H1 (cell line): Measurements from ENCODE around the gene CCDC192. TPM values are rescaled to one million over a fixed set of nuclear protein-coding genes. Genes with fewer than 3 reads are reported as not detected.

Experiments used
- CTCF ChIA-PET: fragments of 300-600 bp; sonication (Branson Sonifier 250); formaldehyde crosslinking; loops from one replicate; lab custom pipeline; 2021; ENCODE audit not compliant: partially characterized antibody; lab: Charles Lee
- POLR2A ChIA-PET: fragments of 300-600 bp; sonication (Branson Sonifier 250); formaldehyde crosslinking; loops from one replicate; lab custom pipeline; 2021; ENCODE audit warnings: inconsistent platforms; ENCODE audit not compliant: partially characterized antibody; lab: Charles Lee
- DNase-seq, 2 experiments: peaks; one replicate each; pipeline versions ENCODE4 v3.0.0 to v3.0.0-alpha.2; 2010 to 2022; ENCODE audit warnings: low spot score in 2 of 2, low read depth in 1 of 2, mixed read lengths in 1 of 2
- FAIRE-seq: peaks from 2 replicates; lab custom pipeline; 2011; peaks lifted over from hg19 to GRCh38; lab: Jason Lieb, UNC
- H2AFZ ChIP-seq: 2 replicates; pipeline ENCODE4 v1.8.1; 2012; ENCODE audit warnings: low read length, inconsistent platforms
- H2AK5ac ChIP-seq: 2 replicates; pipeline ENCODE4 v1.6.1; 2013; ENCODE audit warnings: low read depth, low read length
- H2BK120ac ChIP-seq: replicated peaks from 2 replicates; pipeline ENCODE3; 2013; ENCODE audit warnings: low read depth, low read length, inconsistent platforms
- H2BK12ac ChIP-seq: 2 replicates; pipeline ENCODE4 v1.6.1; 2013; ENCODE audit warnings: low read depth, low read length
- H2BK15ac ChIP-seq: 2 replicates; pipeline ENCODE4 v1.6.1; 2013; ENCODE audit warnings: low read length
- H2BK20ac ChIP-seq: 2 replicates; pipeline ENCODE4 v1.6.1; 2013; ENCODE audit warnings: low read length
- H2BK5ac ChIP-seq: 2 replicates; pipeline ENCODE4 v1.6.1; 2013; ENCODE audit warnings: low read depth, low read length
- H3K14ac ChIP-seq: 2 replicates; pipeline ENCODE4 v1.6.1; 2013; ENCODE audit warnings: inconsistent platforms; ENCODE audit not compliant: insufficient read length
- H3K18ac ChIP-seq: 2 replicates; pipeline ENCODE4 v1.6.1; 2013; ENCODE audit warnings: low read length; ENCODE audit errors: extremely low read depth
- H3K23ac ChIP-seq: 2 replicates; pipeline ENCODE4 v1.6.1; 2013; ENCODE audit warnings: inconsistent platforms; ENCODE audit not compliant: insufficient read length
- H3K23me2 ChIP-seq: 2 replicates; pipeline ENCODE4 v1.6.1; 2013; ENCODE audit warnings: low read depth, low read length
- H3K27ac ChIP-seq: 2 replicates; pipeline ENCODE4 v1.6.1; 2011; ENCODE audit warnings: low read depth, low read length, inconsistent platforms
- H3K27me3 ChIP-seq, 4 experiments: replicated peaks in 1 of 4; 1 replicate in 1 of 4; 2 replicates in 3 of 4; pipeline versions ENCODE4 v1.6.1 to v1.8.1; 2011 to 2013; ENCODE audit warnings: low read length in 3 of 4, mild to moderate bottlenecking in 3 of 4, inconsistent platforms in 2 of 4, mixed read lengths in 2 of 4, moderate library complexity in 1 of 4; ENCODE audit not compliant: control insufficient read depth in 3 of 4, insufficient read depth in 3 of 4; ENCODE audit errors: extremely low read depth in 1 of 4
- H3K36me3 ChIP-seq, 4 experiments: 2 replicates each; pipeline versions ENCODE4 v1.6.1 to v1.8.1; 2011 to 2013; ENCODE audit warnings: mild to moderate bottlenecking in 4 of 4, low read length in 3 of 4, moderate library complexity in 2 of 4, control low read depth in 1 of 4, inconsistent platforms in 1 of 4; ENCODE audit not compliant: insufficient read depth in 4 of 4, control insufficient read depth in 2 of 4
- H3K4ac ChIP-seq: replicated peaks from 2 replicates; pipeline ENCODE3; 2013; ENCODE audit warnings: low read length, low read depth, mixed read lengths, inconsistent platforms; ENCODE audit not compliant: insufficient read length
- H3K4me1 ChIP-seq, 4 experiments: replicated peaks in 1 of 4; 1 replicate in 1 of 4; 2 replicates in 3 of 4; pipeline versions ENCODE4 v1.6.1 to v1.8.1; 2011 to 2013; ENCODE audit warnings: low read length in 3 of 4, inconsistent platforms in 2 of 4, mixed read lengths in 1 of 4; ENCODE audit not compliant: insufficient read depth in 4 of 4, control insufficient read depth in 3 of 4
- H3K4me2 ChIP-seq, 2 experiments: 2 replicates each; pipeline versions ENCODE4 v1.6.1 to v1.8.1; 2011 to 2013; ENCODE audit warnings: low read depth in 2 of 2, low read length in 2 of 2, control low read depth in 1 of 2, inconsistent platforms in 1 of 2, mild to moderate bottlenecking in 1 of 2; ENCODE audit not compliant: insufficient read depth in 1 of 2
- H3K4me3 ChIP-seq, 4 experiments: fragments of 200-600, 300-600 bp in 1 of 4; sonication (generic), shearing (Covaris generic), sonication (Bioruptor Twin) in 1 of 4; 2 replicates each; pipeline versions ENCODE4 v1.5.1 to v1.8.1; 2011 to 2016; ENCODE audit warnings: low read length in 4 of 4, low read depth in 3 of 4, control low read depth in 2 of 4, inconsistent platforms in 2 of 4, mild to moderate bottlenecking in 2 of 4, mixed read lengths in 1 of 4, moderate library complexity in 1 of 4; ENCODE audit not compliant: insufficient read depth in 2 of 4; ENCODE audit errors: extremely low read depth in 1 of 4
- H3K56ac ChIP-seq: replicated peaks from 2 replicates; pipeline ENCODE3; 2013; ENCODE audit warnings: low read depth, mild to moderate bottlenecking, mixed read lengths, low read length, inconsistent platforms; ENCODE audit not compliant: insufficient read length
- H3K79me1 ChIP-seq: 2 replicates; pipeline ENCODE4 v1.6.1; 2013; ENCODE audit warnings: low read depth, low read length, control low read depth
- H3K79me2 ChIP-seq, 2 experiments: 2 replicates each; pipeline versions ENCODE4 v1.6.1 to v1.8.1; 2012 to 2013; ENCODE audit warnings: low read length in 2 of 2, mild to moderate bottlenecking in 2 of 2, inconsistent platforms in 1 of 2; ENCODE audit not compliant: insufficient read depth in 2 of 2, control insufficient read depth in 1 of 2
- H3K9ac ChIP-seq, 4 experiments: replicated peaks in 1 of 4; 1 replicate in 1 of 4; 2 replicates in 3 of 4; pipeline versions ENCODE4 v1.6.1 to v1.8.1; 2011 to 2013; ENCODE audit warnings: low read depth in 3 of 4, low read length in 3 of 4, control low read depth in 2 of 4, mild to moderate bottlenecking in 2 of 4, moderate library complexity in 2 of 4, inconsistent platforms in 1 of 4; ENCODE audit errors: extremely low read depth in 1 of 4
- H3K9me3 ChIP-seq, 2 experiments: 2 replicates each; pipeline versions ENCODE4 v1.6.1 to v1.8.1; 2012 to 2013; ENCODE audit warnings: mild to moderate bottlenecking in 2 of 2, moderate library complexity in 2 of 2, control low read depth in 1 of 2, inconsistent platforms in 1 of 2, low read depth in 1 of 2, low read length in 1 of 2, mixed read lengths in 1 of 2; ENCODE audit not compliant: insufficient read depth in 2 of 2
- H4K20me1 ChIP-seq, 2 experiments: replicated peaks in 1 of 2; 2 replicates each; pipeline versions ENCODE3 to v1.8.1; 2011 to 2013; ENCODE audit warnings: inconsistent platforms in 2 of 2, low read length in 2 of 2, mild to moderate bottlenecking in 1 of 2; ENCODE audit not compliant: insufficient read depth in 2 of 2, control insufficient read depth in 1 of 2
- H4K5ac ChIP-seq: 2 replicates; pipeline ENCODE4 v1.6.1; 2013; ENCODE audit warnings: low read length, low read depth, mixed read lengths, inconsistent platforms; ENCODE audit not compliant: insufficient read length
- H4K8ac ChIP-seq: 2 replicates; pipeline ENCODE4 v1.8.0; 2013; ENCODE audit warnings: mild to moderate bottlenecking, moderate library complexity, low read length, inconsistent platforms; ENCODE audit not compliant: insufficient read depth; ENCODE audit errors: extremely low read depth
- H4K91ac ChIP-seq: replicated peaks from 2 replicates; pipeline ENCODE3; 2013; ENCODE audit warnings: low read length, mixed read lengths, inconsistent platforms; ENCODE audit not compliant: insufficient read length
- BACH1 ChIP-seq: IDR thresholded peaks from 2 replicates; pipeline ENCODE4 v1.6.1; 2012; ENCODE audit warnings: low read length, improper control_type of control experiment
- BRCA1 ChIP-seq: IDR thresholded peaks from 2 replicates; pipeline ENCODE4 v1.6.1; 2012; ENCODE audit warnings: low read depth, low read length, improper control_type of control experiment
- CEBPB ChIP-seq: IDR thresholded peaks from 2 replicates; pipeline ENCODE4 v1.6.1; 2012; ENCODE audit warnings: low read depth, low read length
- KDM4A ChIP-seq: IDR thresholded peaks from one replicate; pipeline ENCODE4 v1.7.1; 2012; ENCODE audit warnings: low read depth, mild to moderate bottlenecking, moderate library complexity, low read length, inconsistent platforms; ENCODE audit not compliant: severe bottlenecking
- MAFK ChIP-seq: IDR thresholded peaks from 2 replicates; pipeline ENCODE4 v1.6.1; 2012; ENCODE audit warnings: low read depth, mild to moderate bottlenecking, improper control_type of control experiment, low read length
- NANOG ChIP-seq: IDR thresholded peaks from 2 replicates; pipeline ENCODE4 v1.6.1; 2011; ENCODE audit warnings: low read length, low read depth, mild to moderate bottlenecking, inconsistent platforms; ENCODE audit not compliant: insufficient read depth, poor library complexity, severe bottlenecking
- POLR2A ChIP-seq, 2 experiments: IDR thresholded peaks; 1 replicate in 1 of 2; 2 replicates in 1 of 2; pipeline ENCODE4 v1.6.1; 2011; ENCODE audit warnings: low read depth in 2 of 2, low read length in 2 of 2, mild to moderate bottlenecking in 2 of 2; ENCODE audit errors: control extremely low read depth in 1 of 2
- RAD21 ChIP-seq, 2 experiments: IDR thresholded peaks in 1 of 2; conservative IDR thresholded peaks in 1 of 2; 2 replicates each; pipeline ENCODE4 v1.6.1; 2011; ENCODE audit warnings: low read depth in 2 of 2, low read length in 2 of 2, improper control_type of control experiment in 1 of 2, inconsistent platforms in 1 of 2, mild to moderate bottlenecking in 1 of 2, moderate library complexity in 1 of 2
- SAP30 ChIP-seq: fragments of 300-600 bp; sonication (generic); IDR thresholded peaks from 2 replicates; pipeline ENCODE4 v1.7.1; 2012; ENCODE audit warnings: low read length, moderate library complexity, mild to moderate bottlenecking, inconsistent platforms; ENCODE audit not compliant: insufficient read depth, insufficient replicate concordance
- SIRT6 ChIP-seq: IDR thresholded peaks from one replicate; pipeline ENCODE4 v1.7.1; 2012; ENCODE audit warnings: low read length, inconsistent platforms
- SRF ChIP-seq: IDR thresholded peaks from 2 replicates; pipeline ENCODE4 v1.6.1; 2011; ENCODE audit warnings: mild to moderate bottlenecking, low read depth, low read length, moderate library complexity
- TAF7 ChIP-seq: optimal IDR thresholded peaks from 2 replicates; pipeline ENCODE3; 2011; ENCODE audit warnings: low read depth, mild to moderate bottlenecking, inconsistent platforms, low read length, moderate library complexity, borderline replicate concordance
- TCF12 ChIP-seq: IDR thresholded peaks from 2 replicates; pipeline ENCODE4 v1.6.1; 2011; ENCODE audit warnings: low read depth, mild to moderate bottlenecking, low read length
- WGBS, 2 experiments: shearing (Covaris generic) in 1 of 2; methylation state at CpG; one replicate each; pipeline versions ENCODE4 v1.1.6 to v1.1.7; 2013 to 2015; ENCODE audit warnings: low lambda C conversion rate in 2 of 2, mixed read lengths in 2 of 2, inconsistent platforms in 1 of 2, low coverage in 1 of 2, missing lambda C conversion rate in 1 of 2; ENCODE audit not compliant: insufficient replicate concordance in 2 of 2, insufficient coverage in 1 of 2, insufficient read length in 1 of 2; ENCODE audit errors: extremely low coverage in 1 of 2, missing lambda C conversion rate in 1 of 2; 5-methylcytosine and 5-hydroxymethylcytosine counted together
- polyA plus RNA-seq, 7 experiments: library from polyadenylated mRNA; depleted of rRNA in 3 of 7; stranded (reverse) in 5 of 7; unstranded in 2 of 7; fragments of >200 nt in 5 of 7; fragments of 200-250 nt in 2 of 7; gene quantifications; 1 replicate in 5 of 7; 2 replicates in 1 of 7; 4 replicates in 1 of 7; pipeline versions ENCODE4 v1.2.1 to v1.2.3, GENCODE V29; 2011 to 2013; ENCODE audit warnings: missing spikeins in 2 of 7, mixed read lengths in 2 of 7
- total RNA-seq: library from RNA; stranded (reverse); fragmentation: NEBNext Ultra II Directional; extraction: Animal tissue kit (Norgen Biotek cat#: 25700); gene quantifications from 2 replicates; pipeline ENCODE4 v1.2.1, GENCODE V29; 2021
- TF ChIP-seq, protein P1 (sequence below): IDR thresholded peaks from 2 replicates; pipeline ENCODE4 v1.6.1; 2012; ENCODE audit warnings: inconsistent platforms

Gene CCDC192
- total and polyA plus RNA-seq, 2 of the 8 experiments (the other 6 are each of a cell fraction or from before 2014, with no cell fraction given) = 0.61 TPM; not detected in 1

DNA sequence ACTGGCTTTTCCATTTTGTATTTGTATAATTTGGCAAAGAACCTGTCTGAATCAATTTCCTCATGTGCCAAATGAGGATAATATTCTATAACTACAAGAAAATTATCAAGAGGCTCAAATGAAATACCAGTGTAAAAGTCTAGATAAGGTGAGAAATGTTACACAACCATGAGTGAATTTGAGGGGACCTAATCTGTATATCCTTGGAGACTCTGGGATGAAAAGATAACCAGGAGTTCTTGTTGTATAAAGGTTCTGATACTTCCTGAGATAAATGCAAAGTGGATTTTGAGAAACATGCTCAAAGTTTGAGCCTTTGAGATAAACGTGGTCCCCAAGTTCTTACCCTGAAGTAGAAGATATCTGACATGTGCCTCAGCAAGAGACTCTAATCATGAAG is 260.0 kb downstream of the CCDC192 start:
- no peaks in the 10 kb centered on the region for H4K20me1 ChIP-seq
- DNase-seq (no peak), FAIRE-seq (no peak)
- H3K23me2 ChIP-seq = no peaks in the 10 kb centered on the region
- H3K4ac ChIP-seq = no peak overlapping the region
- no peak overlapping the region for H3K27ac ChIP-seq
- no peak overlapping the region for H3K4me2 ChIP-seq
- no peak overlapping the region for H2BK120ac ChIP-seq
- H2BK15ac ChIP-seq = no peak overlapping the region
- no peak overlapping the region for H2BK20ac ChIP-seq
- H3K27me3 ChIP-seq = no peaks in the 10 kb centered on the region
- no peak overlapping the region for H2BK5ac ChIP-seq
- H3K14ac ChIP-seq = no peak overlapping the region
- H3K23ac ChIP-seq = no peak overlapping the region
- H4K91ac ChIP-seq = no peak overlapping the region
- H3K36me3 ChIP-seq = no peaks in the 10 kb centered on the region
- H2AFZ ChIP-seq = no peak overlapping the region
- H2AK5ac ChIP-seq = no peak overlapping the region
- no peaks in the 10 kb centered on the region for H3K9me3 ChIP-seq
- 80% methylated on average over 1 of the region's 1 CpG; no CpG with 5 or more reads in 1 of the 2 experiments for WGBS, 2 experiments
- H3K9ac ChIP-seq = no peak overlapping the region
- H3K4me3 ChIP-seq = no peak overlapping the region
- no peak overlapping the region for H2BK12ac ChIP-seq
- H3K56ac ChIP-seq = no peak overlapping the region
- no peak overlapping the region for H4K8ac ChIP-seq
- peaks cover 0 to 3% (median 0%) of the 10 kb centered on the region in 4 experiments; a peak in 1 of 7 replicates for H3K4me1 ChIP-seq
- H3K18ac ChIP-seq = no peak overlapping the region
- H3K79me2 ChIP-seq = no peaks in the 10 kb centered on the region
- CTCF ChIA-PET = interaction anchor here (2.1 kb wide), 1 partner anchor 13 kb away, joined by 4 read pairs; no protein-coding TSS in a partner anchor
- H3K79me1 ChIP-seq = no peaks in the 10 kb centered on the region
- no peak overlapping the region for H4K5ac ChIP-seq
- POLR2A ChIA-PET = no interaction called here
- TF ChIP-seq TAF7 = no peak
- no peak for TF ChIP-seq NANOG
- TF ChIP-seq CEBPB = no peak
- TF ChIP-seq TCF12 = no peak
- TF ChIP-seq RAD21 (IDR thresholded peaks at IDR 0.05 in 1 of 2, conservative IDR thresholded peaks at IDR 0.05 in 1 of 2; ENCODE audit: low read depth in 2 of 2, low read length in 2 of 2) = no peak
- no peak for TF ChIP-seq BACH1
- TF ChIP-seq SIRT6 = no peak
- TF ChIP-seq POLR2A (IDR thresholded peaks at IDR 0.05; ENCODE audit: control extremely low read depth in 1 of 2, low read depth in 2 of 2, low read length in 2 of 2) = no peak
- no peak for TF ChIP-seq MAFK
- TF ChIP-seq SAP30 = no peak
- TF ChIP-seq BRCA1 = no peak
- no peak for TF ChIP-seq KDM4A
- TF ChIP-seq, protein P1, sequence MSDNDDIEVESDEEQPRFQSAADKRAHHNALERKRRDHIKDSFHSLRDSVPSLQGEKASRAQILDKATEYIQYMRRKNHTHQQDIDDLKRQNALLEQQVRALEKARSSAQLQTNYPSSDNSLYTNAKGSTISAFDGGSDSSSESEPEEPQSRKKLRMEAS = no peak
- no peak for TF ChIP-seq SRF
